B cell (primary cell): Measurements from ENCODE around the gene AAR2.

ENCODE experiments used
- EZH2 ChIP-seq: IDR thresholded peaks from 2 replicates; pipeline ENCODE4 v1.6.1; 2012; ENCODE audit warnings: borderline replicate concordance, low read depth, mild to moderate bottlenecking, moderate library complexity, low read length; ENCODE audit not compliant: insufficient read depth, poor library complexity, severe bottlenecking
- TF ChIP-seq, protein P1 (sequence below): fragments of 200-600 bp; IDR thresholded peaks from one replicate; pipeline ENCODE4 v1.8.0; 2022; ENCODE audit warnings: antibody characterized with exemption, mild to moderate bottlenecking

GRCh38 chr20:36262440-36262839 lies 26.2 kb downstream of the AAR2 start:
- TF ChIP-seq, protein P1, sequence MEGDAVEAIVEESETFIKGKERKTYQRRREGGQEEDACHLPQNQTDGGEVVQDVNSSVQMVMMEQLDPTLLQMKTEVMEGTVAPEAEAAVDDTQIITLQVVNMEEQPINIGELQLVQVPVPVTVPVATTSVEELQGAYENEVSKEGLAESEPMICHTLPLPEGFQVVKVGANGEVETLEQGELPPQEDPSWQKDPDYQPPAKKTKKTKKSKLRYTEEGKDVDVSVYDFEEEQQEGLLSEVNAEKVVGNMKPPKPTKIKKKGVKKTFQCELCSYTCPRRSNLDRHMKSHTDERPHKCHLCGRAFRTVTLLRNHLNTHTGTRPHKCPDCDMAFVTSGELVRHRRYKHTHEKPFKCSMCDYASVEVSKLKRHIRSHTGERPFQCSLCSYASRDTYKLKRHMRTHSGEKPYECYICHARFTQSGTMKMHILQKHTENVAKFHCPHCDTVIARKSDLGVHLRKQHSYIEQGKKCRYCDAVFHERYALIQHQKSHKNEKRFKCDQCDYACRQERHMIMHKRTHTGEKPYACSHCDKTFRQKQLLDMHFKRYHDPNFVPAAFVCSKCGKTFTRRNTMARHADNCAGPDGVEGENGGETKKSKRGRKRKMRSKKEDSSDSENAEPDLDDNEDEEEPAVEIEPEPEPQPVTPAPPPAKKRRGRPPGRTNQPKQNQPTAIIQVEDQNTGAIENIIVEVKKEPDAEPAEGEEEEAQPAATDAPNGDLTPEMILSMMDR: no peak
- TF ChIP-seq EZH2: no peak
